Measurements from ENCODE around the gene ACOT7.
"Not testable (repeated sequence)": the region's sequence is repeated elsewhere in the genome, so short reads cannot be mapped to it uniquely, and the experiment has no call there.

Gene ACOT7

GRCh38 chr1:6219641-6220040, 173.9 kb downstream of the ACOT7 start:
- DNase-seq = not testable (repeated sequence)

GRCh38 chr1:6218375-6219164, 175.0 kb downstream of the ACOT7 start:
- no peak for DNase-seq
